CD4-positive, alpha-beta T cell treated with Interleukin-17A for 4 hours (primary cell): ENCODE data around the gene TRIL.

Experiments used
- DNase-seq: peaks from one replicate; pipeline ENCODE4 v3.0.0-alpha.2; 2020; ENCODE audit warnings: mixed read lengths

Gene TRIL

DNA sequence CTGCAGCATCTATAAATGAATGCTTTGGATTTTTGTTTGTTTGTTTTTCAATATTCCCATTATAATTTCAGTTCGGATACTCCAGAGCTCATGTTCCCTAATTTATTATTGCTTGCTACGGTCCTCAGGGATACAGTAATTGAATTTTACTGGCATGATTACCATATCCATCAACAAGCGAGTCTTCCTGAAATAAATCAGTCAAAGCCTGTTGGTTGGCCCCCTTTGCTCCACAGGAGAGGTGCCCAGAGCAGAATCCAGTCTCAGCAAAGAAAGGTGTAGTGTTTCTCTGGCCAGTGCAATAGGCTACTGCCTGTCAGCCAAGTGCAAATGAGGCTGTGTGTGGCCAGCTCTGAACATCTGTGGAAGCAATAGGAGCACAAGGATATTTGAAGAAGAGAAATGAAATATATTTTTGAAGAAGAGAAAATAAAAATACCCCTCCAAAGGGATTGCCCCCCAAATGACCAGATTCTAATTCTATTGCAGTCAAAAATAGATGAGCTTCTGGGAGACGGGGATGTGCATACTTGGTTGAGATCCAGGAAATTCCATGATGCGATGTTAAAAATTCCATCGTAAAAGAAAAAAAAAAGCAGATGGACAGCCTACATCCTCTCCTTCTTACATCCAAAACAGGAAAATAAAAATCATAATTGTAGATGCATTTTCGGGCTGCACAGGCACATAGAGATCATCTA, 18.1 kb downstream of the TRIL start:
- no peak for DNase-seq

- DNase-seq, result no peak
Measured at GRCh38 chr7:28939367-28939766, 18.8 kb downstream of the TRIL start.

- DNase-seq, result no peak
Measured at GRCh38 chr7:28937619-28938018, 20.5 kb downstream of the TRIL start.

DNA sequence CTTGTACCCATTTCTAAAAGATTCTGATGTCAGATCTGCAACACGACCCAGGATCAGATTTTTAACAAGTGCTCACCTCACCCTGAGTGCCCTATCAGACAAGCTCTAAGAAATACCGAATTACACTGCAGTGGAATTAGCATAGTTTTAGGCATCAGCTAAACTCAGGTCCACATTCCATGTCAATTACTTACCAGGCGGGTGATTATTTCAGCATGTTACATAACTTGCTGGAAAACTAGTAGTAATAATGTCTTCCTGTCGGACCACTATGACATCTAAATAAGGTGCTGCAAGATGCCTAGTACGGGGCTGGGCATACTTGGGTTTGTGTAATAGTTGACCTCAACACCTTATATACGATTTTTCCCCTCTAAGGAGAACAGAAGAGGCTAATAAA, 21.0 kb downstream of the TRIL start:
- no peak for DNase-seq

DNA sequence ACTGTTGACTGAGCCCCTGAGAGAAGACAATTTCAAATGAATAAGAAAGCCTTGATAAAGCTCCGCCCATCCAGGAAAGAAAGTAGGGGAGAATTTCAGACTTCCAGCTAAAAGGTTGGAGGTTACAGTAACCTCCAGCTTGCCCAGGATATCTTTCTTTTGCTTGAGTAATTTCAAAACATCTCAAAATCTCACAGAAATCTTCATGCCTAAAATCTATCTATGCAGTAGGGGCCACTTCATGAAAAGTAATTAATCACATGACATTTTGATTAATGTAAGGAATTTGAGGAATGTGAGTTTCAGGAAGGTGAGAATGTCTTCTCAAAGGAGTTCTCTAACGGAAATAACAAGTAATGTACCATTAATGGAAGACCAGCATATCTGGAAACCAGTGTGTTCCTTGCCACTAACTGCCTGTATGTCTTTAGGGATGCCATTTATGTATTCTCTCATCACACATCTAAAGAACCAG, 24.2 kb downstream of the TRIL start:
- DNase-seq, result no peak

GRCh38 chr7:28931565-28931964, 26.6 kb downstream of the TRIL start:
- DNase-seq, result no peak

GRCh38 chr7:28926871-28927597, 31.1 kb downstream of the TRIL start:
- DNase-seq, result peak; percentile 55

DNA sequence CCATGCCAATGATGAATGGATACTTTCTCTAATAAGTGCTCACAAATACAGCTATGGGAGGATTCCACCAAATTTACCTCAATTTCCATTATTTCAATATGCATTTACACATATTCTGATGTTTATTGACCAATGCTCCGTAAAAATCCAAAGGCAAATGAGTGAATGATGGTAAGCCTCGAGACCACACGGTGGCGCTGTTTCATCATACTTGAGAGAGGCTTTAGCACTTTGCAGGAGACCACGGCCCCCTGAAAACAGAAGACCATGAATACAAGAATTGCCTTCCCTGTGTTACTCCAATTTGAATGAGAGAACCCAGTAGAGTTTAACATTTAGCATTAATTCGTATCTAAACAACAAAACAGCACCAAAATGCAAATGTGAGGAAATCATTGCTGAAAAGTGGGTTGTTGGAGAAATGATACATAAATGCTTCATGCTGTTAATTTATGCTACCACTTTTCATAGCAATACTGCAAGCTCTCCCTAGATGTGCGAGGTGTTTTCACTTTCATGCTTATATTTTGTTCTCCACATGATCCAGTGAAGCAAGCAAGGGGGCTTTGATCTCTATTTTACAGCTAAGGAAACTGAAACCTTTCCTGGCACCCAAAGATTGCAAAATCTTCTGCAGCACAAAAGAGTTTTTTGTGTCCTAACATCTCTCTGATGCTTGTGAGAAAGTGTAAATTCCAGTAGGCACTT, 35.4 kb downstream of the TRIL start:
- DNase-seq, result peak; percentile 80

- DNase-seq, result peak; percentile 45
Measured at GRCh38 chr7:28921822-28922221, 36.3 kb downstream of the TRIL start.

- no peak for DNase-seq
Measured at GRCh38 chr7:28920424-28920823, 37.7 kb downstream of the TRIL start.

DNA sequence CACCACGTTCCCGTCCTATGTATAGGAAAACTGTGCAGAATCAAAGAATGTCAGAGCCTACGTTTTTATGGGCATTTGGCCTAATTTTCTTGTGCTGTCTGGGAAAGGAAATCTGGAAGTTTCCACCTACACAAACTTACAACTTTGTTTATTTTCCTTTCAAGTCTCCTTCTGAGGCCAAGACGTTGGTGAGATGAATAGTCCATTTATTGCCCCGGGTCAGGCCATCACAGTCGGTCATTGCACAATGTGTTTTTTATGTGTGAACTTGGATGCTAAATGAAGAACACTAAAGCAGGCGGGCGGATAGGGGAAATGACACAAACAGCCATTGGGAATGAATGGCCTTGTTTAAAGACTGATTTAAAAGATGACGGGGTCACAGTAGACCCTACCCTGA, 38.6 kb downstream of the TRIL start:
- no peak for DNase-seq

DNA sequence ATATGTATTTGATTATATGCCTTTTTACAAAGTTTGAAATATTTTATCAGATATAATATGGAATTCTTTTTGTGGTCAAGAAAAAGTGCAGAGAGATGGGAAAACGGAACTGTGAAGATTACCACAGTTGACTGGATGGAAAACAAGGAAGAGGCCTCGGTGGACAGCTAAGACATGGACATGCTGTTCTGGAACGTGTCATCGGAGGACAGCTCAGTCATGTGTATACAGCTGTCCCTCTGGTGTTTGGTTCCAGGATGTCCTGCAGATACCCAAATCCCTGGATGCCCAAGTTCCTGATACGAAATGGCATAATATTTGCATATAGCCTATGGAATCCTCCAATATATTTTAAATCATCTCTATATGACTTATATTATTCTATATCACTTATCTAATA, 49.4 kb downstream of the TRIL start:
- DNase-seq, result no peak

GRCh38 chr7:28905464-28905863, 52.7 kb downstream of the TRIL start:
- DNase-seq, result no peak

GRCh38 chr7:28904578-28905048, 53.5 kb downstream of the TRIL start:
- no peak for DNase-seq

DNA sequence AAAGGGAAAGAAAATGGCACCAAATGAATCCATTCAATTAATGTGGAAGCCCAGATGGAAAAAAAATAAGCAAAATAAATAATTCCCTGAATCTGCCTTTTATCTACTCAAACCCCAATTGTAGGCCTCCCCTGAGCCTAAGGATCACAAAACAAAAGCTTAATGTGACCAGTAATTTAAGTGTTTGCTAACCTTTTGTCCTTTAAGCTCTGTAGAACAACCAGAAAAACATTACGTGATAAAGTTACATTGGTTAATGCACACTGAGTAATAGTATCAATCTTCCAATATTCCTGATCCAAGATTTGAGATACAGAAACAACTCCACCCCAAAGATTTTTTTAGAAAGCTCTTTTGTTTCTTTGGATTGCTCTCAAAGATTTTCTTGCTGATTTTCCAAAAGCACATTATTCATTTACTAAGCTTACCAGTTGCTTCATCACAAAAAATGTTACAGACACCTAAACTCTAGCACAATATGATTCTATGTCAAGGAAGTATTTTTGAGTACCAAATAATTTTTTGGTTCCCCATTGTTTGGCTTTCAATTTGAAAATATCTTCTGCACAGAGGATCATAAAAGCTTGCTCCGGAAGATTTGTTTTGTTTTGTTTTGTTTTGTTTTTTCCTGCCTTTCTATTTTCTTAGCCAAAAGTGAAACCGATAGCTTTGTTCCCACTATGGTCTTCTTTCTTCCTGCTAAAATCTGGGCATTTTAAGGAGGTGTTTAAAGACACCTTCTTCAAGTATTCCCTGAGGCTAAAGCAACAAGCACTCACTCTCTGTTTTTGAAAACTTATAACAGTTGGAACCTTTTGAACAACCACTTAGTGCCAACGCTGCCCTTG, 54.2 kb downstream of the TRIL start:
- no peak for DNase-seq
